Uterus (tissue), 2 donors: ENCODE results near the gene RNF39.
A peak's percentile ranks its signal among the peaks of the same experiment; 100 is the strongest.

ENCODE experiments used
- POLR2A ChIP-seq, 2 donors: fragments of 450-650 bp; IDR thresholded peaks; one replicate each; pipeline ENCODE4 v1.6.1; 2016; ENCODE audit warnings: antibody characterized with exemption in 2 of 2, mild to moderate bottlenecking in 1 of 2, moderate library complexity in 1 of 2
- TF ChIP-seq, protein P1 (sequence below), 4 experiments: fragments of 200-600 bp in 2 of 4; fragments of 450-650 bp in 2 of 4; sonication (generic) in 2 of 4; IDR thresholded peaks; one replicate each; pipeline ENCODE4 v1.5.1; 2016 to 2019; ENCODE audit warnings: antibody characterized with exemption in 4 of 4, mild to moderate bottlenecking in 2 of 4, moderate library complexity in 1 of 4

DNA sequence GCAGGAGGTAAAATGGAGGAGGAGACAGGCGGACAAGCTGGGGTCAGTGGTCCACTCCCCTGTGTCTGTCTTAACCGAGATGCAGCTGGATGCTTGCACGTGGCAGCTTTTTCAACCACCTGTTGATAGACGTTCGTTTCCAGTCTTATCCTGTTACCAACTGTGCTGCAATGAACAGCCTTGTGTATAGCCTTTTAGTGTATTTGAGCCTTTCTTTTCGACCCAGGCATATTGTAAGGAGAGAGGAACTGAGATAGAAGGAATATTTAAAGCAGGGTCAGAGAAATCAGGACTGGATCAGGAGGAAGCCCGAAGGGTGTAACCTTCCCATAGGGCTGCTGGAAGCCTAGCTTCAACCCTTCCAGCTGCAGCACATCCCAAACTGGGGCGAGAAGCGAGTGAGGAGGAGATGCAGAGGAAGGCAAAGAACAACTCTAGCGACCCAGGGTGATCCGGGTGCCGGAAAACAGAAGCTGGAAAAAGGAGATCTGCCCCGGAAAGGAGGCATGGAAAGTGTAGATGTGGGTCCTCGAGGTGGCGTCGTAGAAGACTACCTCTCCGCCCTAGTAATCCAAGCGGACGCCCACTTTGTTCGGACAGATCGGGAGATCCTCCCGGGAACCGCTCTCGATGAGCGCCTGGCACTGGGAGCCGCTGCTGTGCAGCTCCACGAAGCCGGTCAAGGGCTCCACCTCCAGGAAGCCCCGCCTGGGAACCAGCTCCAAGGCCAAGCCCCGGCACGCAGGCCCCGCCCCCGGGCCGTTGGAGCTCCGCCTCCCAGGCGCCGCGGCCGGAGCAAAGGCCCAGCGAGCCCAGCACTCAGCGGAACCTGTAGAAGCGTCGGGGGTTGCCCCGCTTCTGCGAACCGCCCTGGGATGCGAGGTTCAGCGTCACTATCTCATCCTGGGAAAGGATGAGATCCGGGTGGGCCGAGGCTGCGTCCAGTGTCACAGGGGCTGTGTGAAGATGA lies 26.2 kb upstream of the RNF39 start:
- TF ChIP-seq, protein P1, sequence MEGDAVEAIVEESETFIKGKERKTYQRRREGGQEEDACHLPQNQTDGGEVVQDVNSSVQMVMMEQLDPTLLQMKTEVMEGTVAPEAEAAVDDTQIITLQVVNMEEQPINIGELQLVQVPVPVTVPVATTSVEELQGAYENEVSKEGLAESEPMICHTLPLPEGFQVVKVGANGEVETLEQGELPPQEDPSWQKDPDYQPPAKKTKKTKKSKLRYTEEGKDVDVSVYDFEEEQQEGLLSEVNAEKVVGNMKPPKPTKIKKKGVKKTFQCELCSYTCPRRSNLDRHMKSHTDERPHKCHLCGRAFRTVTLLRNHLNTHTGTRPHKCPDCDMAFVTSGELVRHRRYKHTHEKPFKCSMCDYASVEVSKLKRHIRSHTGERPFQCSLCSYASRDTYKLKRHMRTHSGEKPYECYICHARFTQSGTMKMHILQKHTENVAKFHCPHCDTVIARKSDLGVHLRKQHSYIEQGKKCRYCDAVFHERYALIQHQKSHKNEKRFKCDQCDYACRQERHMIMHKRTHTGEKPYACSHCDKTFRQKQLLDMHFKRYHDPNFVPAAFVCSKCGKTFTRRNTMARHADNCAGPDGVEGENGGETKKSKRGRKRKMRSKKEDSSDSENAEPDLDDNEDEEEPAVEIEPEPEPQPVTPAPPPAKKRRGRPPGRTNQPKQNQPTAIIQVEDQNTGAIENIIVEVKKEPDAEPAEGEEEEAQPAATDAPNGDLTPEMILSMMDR (IDR thresholded peaks at IDR 0.05): peak in 2 of 4 experiments; percentile 1 to 11
- TF ChIP-seq POLR2A (IDR thresholded peaks at IDR 0.05): peak; percentile 63 to 72
